ENCODE results near the gene FAH.

DNA sequence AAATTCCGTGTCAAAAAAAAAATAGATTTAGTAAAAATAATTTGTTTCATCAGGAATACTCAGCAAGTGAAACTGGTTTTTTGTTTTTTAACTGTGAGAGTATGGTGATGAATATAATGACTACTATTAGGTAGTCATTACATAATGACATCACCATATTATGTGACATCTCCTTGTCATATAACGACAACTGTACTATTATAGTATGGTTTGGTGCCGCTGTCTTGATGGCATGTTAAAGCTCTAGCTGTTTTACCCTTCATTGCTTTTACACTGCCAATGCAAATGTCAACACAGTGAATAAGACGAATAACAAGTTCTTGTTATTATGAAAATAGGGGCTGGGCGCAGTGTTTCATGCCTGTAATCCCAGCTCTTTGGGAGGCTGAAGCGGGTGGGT is 45.6 kb upstream of the FAH start:
- no peak for TF ChIP-seq POLR2A (IDR thresholded peaks at IDR 0.05)
- TF ChIP-seq, protein P1, sequence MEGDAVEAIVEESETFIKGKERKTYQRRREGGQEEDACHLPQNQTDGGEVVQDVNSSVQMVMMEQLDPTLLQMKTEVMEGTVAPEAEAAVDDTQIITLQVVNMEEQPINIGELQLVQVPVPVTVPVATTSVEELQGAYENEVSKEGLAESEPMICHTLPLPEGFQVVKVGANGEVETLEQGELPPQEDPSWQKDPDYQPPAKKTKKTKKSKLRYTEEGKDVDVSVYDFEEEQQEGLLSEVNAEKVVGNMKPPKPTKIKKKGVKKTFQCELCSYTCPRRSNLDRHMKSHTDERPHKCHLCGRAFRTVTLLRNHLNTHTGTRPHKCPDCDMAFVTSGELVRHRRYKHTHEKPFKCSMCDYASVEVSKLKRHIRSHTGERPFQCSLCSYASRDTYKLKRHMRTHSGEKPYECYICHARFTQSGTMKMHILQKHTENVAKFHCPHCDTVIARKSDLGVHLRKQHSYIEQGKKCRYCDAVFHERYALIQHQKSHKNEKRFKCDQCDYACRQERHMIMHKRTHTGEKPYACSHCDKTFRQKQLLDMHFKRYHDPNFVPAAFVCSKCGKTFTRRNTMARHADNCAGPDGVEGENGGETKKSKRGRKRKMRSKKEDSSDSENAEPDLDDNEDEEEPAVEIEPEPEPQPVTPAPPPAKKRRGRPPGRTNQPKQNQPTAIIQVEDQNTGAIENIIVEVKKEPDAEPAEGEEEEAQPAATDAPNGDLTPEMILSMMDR (IDR thresholded peaks at IDR 0.05) = no peak

Measured in testis (tissue), 2 donors.